ENCODE measurements around the gene RNF114.

DNA sequence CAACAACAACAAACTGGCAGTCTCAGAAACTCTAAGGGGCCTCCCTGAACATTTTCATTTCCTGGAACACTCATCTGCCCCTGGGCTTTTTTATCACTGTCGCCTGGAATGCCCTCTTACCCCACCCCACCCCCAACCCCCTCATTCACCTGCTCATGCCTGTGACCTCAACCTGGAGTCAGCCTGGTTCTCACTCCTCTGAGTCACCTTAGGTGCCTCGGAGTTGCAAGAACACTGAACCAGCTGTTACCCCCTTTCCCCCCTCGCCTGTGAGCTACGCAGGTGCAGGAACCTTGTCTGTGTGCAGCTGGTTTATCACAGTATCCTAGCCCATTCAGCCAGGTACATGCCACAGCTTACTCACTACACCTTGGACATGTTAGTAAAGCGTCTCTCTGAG lies 33.7 kb downstream of the RNF114 start:
- TF ChIP-seq, protein P1, sequence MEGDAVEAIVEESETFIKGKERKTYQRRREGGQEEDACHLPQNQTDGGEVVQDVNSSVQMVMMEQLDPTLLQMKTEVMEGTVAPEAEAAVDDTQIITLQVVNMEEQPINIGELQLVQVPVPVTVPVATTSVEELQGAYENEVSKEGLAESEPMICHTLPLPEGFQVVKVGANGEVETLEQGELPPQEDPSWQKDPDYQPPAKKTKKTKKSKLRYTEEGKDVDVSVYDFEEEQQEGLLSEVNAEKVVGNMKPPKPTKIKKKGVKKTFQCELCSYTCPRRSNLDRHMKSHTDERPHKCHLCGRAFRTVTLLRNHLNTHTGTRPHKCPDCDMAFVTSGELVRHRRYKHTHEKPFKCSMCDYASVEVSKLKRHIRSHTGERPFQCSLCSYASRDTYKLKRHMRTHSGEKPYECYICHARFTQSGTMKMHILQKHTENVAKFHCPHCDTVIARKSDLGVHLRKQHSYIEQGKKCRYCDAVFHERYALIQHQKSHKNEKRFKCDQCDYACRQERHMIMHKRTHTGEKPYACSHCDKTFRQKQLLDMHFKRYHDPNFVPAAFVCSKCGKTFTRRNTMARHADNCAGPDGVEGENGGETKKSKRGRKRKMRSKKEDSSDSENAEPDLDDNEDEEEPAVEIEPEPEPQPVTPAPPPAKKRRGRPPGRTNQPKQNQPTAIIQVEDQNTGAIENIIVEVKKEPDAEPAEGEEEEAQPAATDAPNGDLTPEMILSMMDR (IDR thresholded peaks at IDR 0.05; ENCODE audit: low read depth, low read length) = no peak
- TF ChIP-seq EZH2phosphoT487 (IDR thresholded peaks at IDR 0.05; ENCODE audit: low read depth) = no peak
